Breast epithelium (tissue), 3 donors: ENCODE measurements around the gene RAD51C.

Source experiments
- POLR2A ChIP-seq: fragments of 450-650 bp; IDR thresholded peaks from one replicate; pipeline ENCODE4 v1.6.1; 2016; ENCODE audit warnings: antibody characterized with exemption, mild to moderate bottlenecking, moderate library complexity
- POLR2AphosphoS5 ChIP-seq, 3 donors: sonication (generic); formaldehyde crosslinking; IDR thresholded peaks; one replicate each; pipeline ENCODE4 v1.6.1; 2017; ENCODE audit warnings: antibody characterized with exemption in 3 of 3
- TF ChIP-seq, protein P1 (sequence below), 3 donors: fragments of 450-650 bp; IDR thresholded peaks; one replicate each; pipeline ENCODE4 v1.5.1; 2016 to 2017; ENCODE audit warnings: antibody characterized with exemption in 3 of 3, mild to moderate bottlenecking in 3 of 3, moderate library complexity in 3 of 3

DNA sequence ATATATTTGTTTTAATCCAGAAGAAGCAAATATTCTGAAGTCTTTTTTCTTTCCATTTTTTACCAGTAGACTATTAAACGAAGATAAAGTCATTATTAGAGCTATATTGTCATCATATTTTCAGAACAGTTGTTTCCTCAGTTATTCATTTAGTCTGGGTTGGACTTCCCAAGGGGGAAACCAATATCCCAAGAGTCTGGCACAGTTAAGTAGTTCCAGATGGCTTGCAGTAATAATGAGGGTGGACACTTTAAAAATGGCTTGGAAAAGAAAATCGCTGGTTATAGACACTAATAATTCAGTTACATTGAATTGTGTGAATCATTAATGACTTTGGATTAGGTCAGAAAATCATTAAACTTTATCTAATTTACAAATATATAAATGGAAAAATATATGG is 67.1 kb downstream of the RAD51C start:
- TF ChIP-seq, protein P1, sequence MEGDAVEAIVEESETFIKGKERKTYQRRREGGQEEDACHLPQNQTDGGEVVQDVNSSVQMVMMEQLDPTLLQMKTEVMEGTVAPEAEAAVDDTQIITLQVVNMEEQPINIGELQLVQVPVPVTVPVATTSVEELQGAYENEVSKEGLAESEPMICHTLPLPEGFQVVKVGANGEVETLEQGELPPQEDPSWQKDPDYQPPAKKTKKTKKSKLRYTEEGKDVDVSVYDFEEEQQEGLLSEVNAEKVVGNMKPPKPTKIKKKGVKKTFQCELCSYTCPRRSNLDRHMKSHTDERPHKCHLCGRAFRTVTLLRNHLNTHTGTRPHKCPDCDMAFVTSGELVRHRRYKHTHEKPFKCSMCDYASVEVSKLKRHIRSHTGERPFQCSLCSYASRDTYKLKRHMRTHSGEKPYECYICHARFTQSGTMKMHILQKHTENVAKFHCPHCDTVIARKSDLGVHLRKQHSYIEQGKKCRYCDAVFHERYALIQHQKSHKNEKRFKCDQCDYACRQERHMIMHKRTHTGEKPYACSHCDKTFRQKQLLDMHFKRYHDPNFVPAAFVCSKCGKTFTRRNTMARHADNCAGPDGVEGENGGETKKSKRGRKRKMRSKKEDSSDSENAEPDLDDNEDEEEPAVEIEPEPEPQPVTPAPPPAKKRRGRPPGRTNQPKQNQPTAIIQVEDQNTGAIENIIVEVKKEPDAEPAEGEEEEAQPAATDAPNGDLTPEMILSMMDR (IDR thresholded peaks at IDR 0.05) = no peak
- no peak for TF ChIP-seq POLR2A
- no peak for TF ChIP-seq POLR2AphosphoS5 (IDR thresholded peaks at IDR 0.05)
